ENCODE data around the gene DZIP3.

GRCh38 chr3:108602935-108603294 lies 13.4 kb downstream of the DZIP3 start:
- TF ChIP-seq CTCF (conservative IDR thresholded peaks at IDR 0.05; ENCODE audit: low read length), result no peak
- no peak for TF ChIP-seq EZH2phosphoT487 (IDR thresholded peaks at IDR 0.05; ENCODE audit: borderline replicate concordance, low read depth, low read length)
